Ovary (tissue), 9 donors: Measurements from ENCODE around the gene PTPN3. TPM values are rescaled to one million over a fixed set of nuclear protein-coding genes. Genes with fewer than 3 reads are reported as not detected.

ENCODE experiments used
- DNase-seq, 5 donors: peaks; one replicate each; pipeline ENCODE4 v3.0.0-alpha.2; 2019 to 2020
- H3K27ac ChIP-seq, 2 donors: fragments of 200-600 bp; one replicate each; pipeline versions ENCODE4 v1.5.1 to v1.8.0; 2019 to 2022
- H3K27me3 ChIP-seq: fragments of 200-600 bp; one replicate; pipeline ENCODE4 v1.8.0; 2022
- H3K36me3 ChIP-seq: fragments of 200-600 bp; sonication (generic); one replicate; pipeline ENCODE4 v1.5.1; 2019
- H3K4me1 ChIP-seq: one replicate; pipeline ENCODE4 v1.8.1; 2013; ENCODE audit warnings: mild to moderate bottlenecking, moderate library complexity; ENCODE audit not compliant: insufficient read depth
- H3K4me3 ChIP-seq: fragments of 200-600 bp; sonication (generic); one replicate; pipeline ENCODE4 v1.5.1; 2017
- H3K9me3 ChIP-seq, 2 donors: fragments of 200-600 bp in 1 of 2; sonication (generic) in 1 of 2; one replicate each; pipeline versions ENCODE4 v1.5.1 to v1.8.1; 2013 to 2019; ENCODE audit warnings: mild to moderate bottlenecking in 1 of 2, moderate library complexity in 1 of 2
- EP300 ChIP-seq: sonication (generic); formaldehyde crosslinking; IDR thresholded peaks from one replicate; pipeline ENCODE4 v1.6.1; 2017; ENCODE audit warnings: antibody characterized with exemption
- POLR2A ChIP-seq: fragments of 450-650 bp; IDR thresholded peaks from one replicate; pipeline ENCODE4 v1.6.1; 2017; ENCODE audit warnings: antibody characterized with exemption, mild to moderate bottlenecking, moderate library complexity
- WGBS, 3 donors: extraction: QIAGEN DNeasy Blood & Tissue Kit in 1 of 3; methylation state at CpG; one replicate each; pipeline versions ENCODE4 v1.1.5 to v1.1.7; 2013 to 2017; 5-methylcytosine and 5-hydroxymethylcytosine counted together
- intact Hi-C, 4 donors: fragments of 100-400 bp; cut with DNase I; formaldehyde crosslinking; loops; one replicate each; pipeline versions ENCODE4 v1.11.0 to v1.15.1; 2022 to 2023
- polyA plus RNA-seq, 2 donors: library from polyadenylated mRNA; stranded (reverse); fragments of 200-250 nt in 1 of 2; fragments of 350-450 nt in 1 of 2; fragmentation: Illumina TruSeq in 1 of 2; extraction: RNeasy Lipid Tissue Mini Kit (QIAGEN cat#74804) in 1 of 2; gene quantifications; one replicate each; pipeline ENCODE4 v1.2.3, GENCODE V29; 2013 to 2014
- total RNA-seq, 7 donors: library from RNA; depleted of rRNA in 2 of 7; stranded (reverse); fragments of >200 nt in 2 of 7; fragmentation: NEBNext Ultra II Directional in 3 of 7; extraction: Animal tissue kit (Norgen Biotek cat#: 25700) in 3 of 7; gene quantifications; one replicate each; pipeline versions ENCODE4 v1.1.0 to v1.2.4, GENCODE V29; 2016 to 2023
- TF ChIP-seq, protein P1 (sequence below), 3 donors: fragments of 450-650 bp in 2 of 3; fragments of 200-600 bp in 1 of 3; IDR thresholded peaks; one replicate each; pipeline versions ENCODE4 v1.5.1 to v1.8.0; 2016 to 2022; ENCODE audit warnings: antibody characterized with exemption in 3 of 3, mild to moderate bottlenecking in 1 of 3
- donor health status: DM: no; HTN: no; CAD: no; lungs with moderate emphysema.
- donor health status: DM: no; HTN: no; CAD: no.
- donor health status: Bipolar disorder and iron deficiency.
- donor health status: DM: yes; HTN: yes; CAD: no.
- donor health status: DM: no; HTN: no; CAD: no.
- donor health status: DM: yes; HTN: yes; CAD: no.

The PTPN3 gene
- total and polyA plus RNA-seq, 9 donors: 0.20 to 17.8 (median 1.6) TPM

DNA sequence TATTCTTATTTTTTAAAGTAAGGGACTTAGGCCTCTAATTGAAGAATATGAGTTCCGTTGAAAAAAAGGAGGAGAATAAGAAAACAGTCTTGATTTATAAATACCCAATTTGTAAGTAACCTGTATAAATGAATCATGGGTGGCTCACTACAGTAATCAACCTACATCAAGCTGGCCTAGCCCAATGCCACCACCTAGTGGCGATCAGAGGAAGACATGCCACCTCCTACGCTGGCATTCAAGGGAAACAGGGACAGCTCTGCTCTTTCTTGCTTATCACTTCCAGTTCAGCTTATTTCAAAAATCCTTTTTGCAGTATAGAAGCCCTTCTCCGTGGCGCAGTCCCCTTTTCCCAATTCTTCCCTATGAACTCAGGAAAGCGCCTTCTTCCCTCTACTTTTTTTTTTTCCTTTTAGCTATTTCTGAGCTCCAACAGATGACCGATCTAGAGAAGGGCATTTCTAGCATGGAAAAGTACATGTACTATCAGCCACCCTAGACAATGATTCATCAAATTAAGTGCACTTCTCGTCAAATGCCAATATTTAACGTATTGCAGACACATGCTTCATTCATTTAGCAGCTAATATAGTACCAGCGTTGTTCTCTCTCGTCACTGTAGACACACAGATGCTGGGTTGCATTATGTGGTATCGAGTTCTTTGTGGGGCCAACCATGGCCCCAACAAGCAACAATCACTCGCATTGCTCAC is 28.3 kb downstream of the PTPN3 start:
- Histone ChIP-seq H3K27me3 (no peaks in the 10 kb centered on the region), H3K36me3 (no peaks in the 10 kb centered on the region), H3K27ac (no peak overlapping the region), H3K4me1 (no peaks in the 10 kb centered on the region), H3K9me3 (no peaks in the 10 kb centered on the region), H3K4me3 (no peak overlapping the region)
- intact Hi-C loops: no loop called here
- TF ChIP-seq POLR2A (no peak), EP300 (no peak)
- TF ChIP-seq, protein P1, sequence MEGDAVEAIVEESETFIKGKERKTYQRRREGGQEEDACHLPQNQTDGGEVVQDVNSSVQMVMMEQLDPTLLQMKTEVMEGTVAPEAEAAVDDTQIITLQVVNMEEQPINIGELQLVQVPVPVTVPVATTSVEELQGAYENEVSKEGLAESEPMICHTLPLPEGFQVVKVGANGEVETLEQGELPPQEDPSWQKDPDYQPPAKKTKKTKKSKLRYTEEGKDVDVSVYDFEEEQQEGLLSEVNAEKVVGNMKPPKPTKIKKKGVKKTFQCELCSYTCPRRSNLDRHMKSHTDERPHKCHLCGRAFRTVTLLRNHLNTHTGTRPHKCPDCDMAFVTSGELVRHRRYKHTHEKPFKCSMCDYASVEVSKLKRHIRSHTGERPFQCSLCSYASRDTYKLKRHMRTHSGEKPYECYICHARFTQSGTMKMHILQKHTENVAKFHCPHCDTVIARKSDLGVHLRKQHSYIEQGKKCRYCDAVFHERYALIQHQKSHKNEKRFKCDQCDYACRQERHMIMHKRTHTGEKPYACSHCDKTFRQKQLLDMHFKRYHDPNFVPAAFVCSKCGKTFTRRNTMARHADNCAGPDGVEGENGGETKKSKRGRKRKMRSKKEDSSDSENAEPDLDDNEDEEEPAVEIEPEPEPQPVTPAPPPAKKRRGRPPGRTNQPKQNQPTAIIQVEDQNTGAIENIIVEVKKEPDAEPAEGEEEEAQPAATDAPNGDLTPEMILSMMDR (IDR thresholded peaks at IDR 0.05): peak; percentile 35 to 60 (median 41)
- WGBS, 3 donors: 51 to 57% (median 52%) methylated on average over 13 of the region's 13 CpGs
- DNase-seq: peak; percentile 48 to 71 (median 59)

DNA sequence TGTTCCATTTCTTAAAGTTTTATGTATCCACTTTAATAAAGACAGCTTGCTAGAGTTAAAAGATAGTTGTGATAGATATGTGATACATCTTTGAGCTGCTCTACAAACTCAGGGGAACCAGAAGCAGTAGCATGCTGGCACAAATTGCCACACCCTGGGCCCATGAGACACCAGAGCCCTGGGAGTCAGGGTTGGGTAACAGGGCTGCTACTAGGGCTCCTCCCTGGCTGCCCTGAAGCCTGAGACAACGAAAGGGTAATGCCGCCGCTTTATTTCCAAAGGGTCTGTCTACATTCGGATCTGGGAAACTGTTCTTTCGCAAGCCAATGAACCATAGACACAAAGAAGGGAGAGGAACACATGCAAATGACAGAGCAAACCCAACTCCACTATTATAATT is 29.2 kb downstream of the PTPN3 start:
- Histone ChIP-seq H3K36me3 (no peaks in the 10 kb centered on the region), H3K4me3 (no peak overlapping the region), H3K9me3 (no peaks in the 10 kb centered on the region), H3K27me3 (no peaks in the 10 kb centered on the region), H3K4me1 (no peaks in the 10 kb centered on the region), H3K27ac (no peak overlapping the region)
- no peak for DNase-seq
- WGBS, 3 donors: 87 to 94% (median 92%) methylated on average over 5 of the region's 5 CpGs
- intact Hi-C loops: no loop called here
- TF ChIP-seq POLR2A (no peak), EP300 (no peak)
- TF ChIP-seq, protein P1 (IDR thresholded peaks at IDR 0.05): no peak

DNA sequence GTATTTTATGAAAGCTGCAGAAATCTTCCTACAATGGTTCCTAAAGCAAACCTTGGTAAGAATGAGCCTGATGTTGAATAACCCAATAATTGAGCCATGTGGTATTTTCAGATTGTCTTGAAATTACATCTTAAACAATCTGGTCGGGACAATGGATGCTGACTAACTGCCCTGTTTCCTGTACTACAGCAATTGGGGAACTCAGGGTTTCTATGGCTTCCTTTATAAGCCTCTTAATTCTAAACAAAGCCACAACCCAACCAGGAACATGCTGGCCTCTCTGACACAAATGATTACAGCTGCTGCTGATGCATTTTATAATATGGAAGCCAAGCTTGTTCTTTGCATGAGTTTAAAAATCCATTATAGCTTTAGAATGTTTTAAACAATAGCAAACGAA is 30.2 kb downstream of the PTPN3 start:
- H3K9me3 ChIP-seq: no peaks in the 10 kb centered on the region
- TF ChIP-seq EP300: no peak
- TF ChIP-seq, protein P1 (IDR thresholded peaks at IDR 0.05): no peak
- no peak overlapping the region for H3K4me3 ChIP-seq
- intact Hi-C loops: no loop called here
- no peak overlapping the region for H3K27ac ChIP-seq
- DNase-seq: no peak
- H3K36me3 ChIP-seq: no peaks in the 10 kb centered on the region
- no peaks in the 10 kb centered on the region for H3K27me3 ChIP-seq
- no peaks in the 10 kb centered on the region for H3K4me1 ChIP-seq
- WGBS, 3 donors: 77 to 85% (median 78%) methylated on average over 2 of the region's 2 CpGs

DNA sequence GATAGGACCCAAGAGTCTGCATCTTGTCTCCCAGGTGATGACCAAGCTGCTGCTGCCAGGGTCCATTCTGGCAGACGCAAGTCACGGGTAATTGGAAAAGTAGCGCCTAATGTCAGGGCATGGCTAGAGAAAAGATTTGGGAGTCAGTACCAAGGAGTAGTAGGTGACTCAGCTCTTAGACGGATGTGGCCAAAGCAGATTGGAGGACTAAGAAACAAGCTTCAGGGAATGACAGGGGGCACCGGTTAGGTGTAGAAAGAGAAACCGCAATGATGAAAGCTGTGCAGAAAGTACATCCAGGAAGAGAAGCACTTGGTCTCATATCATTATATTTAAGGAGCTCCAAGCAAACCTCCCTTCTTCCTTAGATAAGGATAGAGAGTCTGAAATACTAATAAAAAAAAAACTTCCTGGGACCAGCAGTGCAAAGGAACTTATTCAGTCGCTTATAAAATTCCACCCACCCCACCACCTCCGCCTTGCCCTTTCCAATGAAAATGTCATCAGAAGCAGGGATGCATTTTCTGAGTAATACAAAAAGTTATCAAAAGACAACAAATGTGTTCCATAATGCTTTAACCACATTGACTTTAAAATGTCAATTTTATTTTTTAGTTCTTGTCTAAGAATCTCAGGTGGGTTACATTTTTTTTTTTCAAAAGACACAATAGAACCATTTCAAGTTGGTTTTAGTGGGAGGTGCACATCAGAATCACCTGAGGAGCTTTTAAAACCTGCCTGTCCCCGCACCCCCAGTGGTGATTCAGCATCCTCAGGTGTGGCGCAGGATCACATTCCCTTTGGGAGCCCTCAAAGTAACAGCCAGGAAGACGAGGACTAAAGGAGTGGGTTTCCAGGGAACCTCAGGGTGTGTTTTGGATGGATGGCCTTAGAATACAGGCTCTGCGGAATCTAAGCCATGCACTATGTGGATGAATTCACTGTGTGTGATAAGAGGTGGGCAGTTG is 31.2 kb downstream of the PTPN3 start:
- no peaks in the 10 kb centered on the region for H3K9me3 ChIP-seq
- no peak overlapping the region for H3K27ac ChIP-seq
- 82 to 86% (median 83%) methylated on average over 12 of the region's 12 CpGs for WGBS, 3 donors
- H3K4me1 ChIP-seq: no peaks in the 10 kb centered on the region
- H3K27me3 ChIP-seq: no peaks in the 10 kb centered on the region
- TF ChIP-seq EP300 (no peak), POLR2A (no peak)
- TF ChIP-seq, protein P1 (IDR thresholded peaks at IDR 0.05): no peak
- no peaks in the 10 kb centered on the region for H3K36me3 ChIP-seq
- intact Hi-C loops: no loop called here
- DNase-seq: no peak
- no peak overlapping the region for H3K4me3 ChIP-seq
